ENCODE data around the gene CYSLTR1.
"Not testable (repeated sequence)": the region's sequence is repeated elsewhere in the genome, so short reads cannot be mapped to it uniquely, and the experiment has no call there.

The CYSLTR1 gene

GRCh38 chrX:78322863-78323262 is 4.5 kb downstream of the CYSLTR1 start:
- H3K9me3 ChIP-seq (ENCODE audit: control insufficient read depth, insufficient read depth, low read depth, low read length): peaks cover 7% of the 10 kb centered on the region; the same call in 1 of the 2 replicates
- no peak overlapping the region for H3K27ac ChIP-seq (ENCODE audit: low read depth, low read length)
- no peaks in the 10 kb centered on the region for H3K27me3 ChIP-seq (ENCODE audit: control insufficient read depth, insufficient read depth, low read length)
- peaks cover 8% of the 10 kb centered on the region; the same call in 1 of the 2 replicates for H3K4me1 ChIP-seq (ENCODE audit: control insufficient read depth, insufficient read depth, low read length)
- no peak overlapping the region for H3K4me3 ChIP-seq (ENCODE audit: low read depth, low read length)
- no peaks in the 10 kb centered on the region for H3K36me3 ChIP-seq (ENCODE audit: control insufficient read depth, insufficient read depth, low read length)
- no peak overlapping the region for H3K9ac ChIP-seq (ENCODE audit: low read length)

GRCh38 chrX:78321809-78322208 is 5.6 kb downstream of the CYSLTR1 start:
- no peak overlapping the region for H3K27ac ChIP-seq (ENCODE audit: low read depth, low read length)
- H3K4me1 ChIP-seq (ENCODE audit: control insufficient read depth, insufficient read depth, low read length): no peaks in the 10 kb centered on the region; the same call in 1 of the 2 replicates
- no peaks in the 10 kb centered on the region for H3K27me3 ChIP-seq (ENCODE audit: control insufficient read depth, insufficient read depth, low read length)
- H3K9me3 ChIP-seq (ENCODE audit: control insufficient read depth, insufficient read depth, low read depth, low read length): peaks cover 7% of the 10 kb centered on the region; the same call in 1 of the 2 replicates
- H3K4me3 ChIP-seq (ENCODE audit: low read depth, low read length): no peak overlapping the region
- H3K36me3 ChIP-seq (ENCODE audit: control insufficient read depth, insufficient read depth, low read length): no peaks in the 10 kb centered on the region
- H3K9ac ChIP-seq (ENCODE audit: low read length): no peak overlapping the region

DNA sequence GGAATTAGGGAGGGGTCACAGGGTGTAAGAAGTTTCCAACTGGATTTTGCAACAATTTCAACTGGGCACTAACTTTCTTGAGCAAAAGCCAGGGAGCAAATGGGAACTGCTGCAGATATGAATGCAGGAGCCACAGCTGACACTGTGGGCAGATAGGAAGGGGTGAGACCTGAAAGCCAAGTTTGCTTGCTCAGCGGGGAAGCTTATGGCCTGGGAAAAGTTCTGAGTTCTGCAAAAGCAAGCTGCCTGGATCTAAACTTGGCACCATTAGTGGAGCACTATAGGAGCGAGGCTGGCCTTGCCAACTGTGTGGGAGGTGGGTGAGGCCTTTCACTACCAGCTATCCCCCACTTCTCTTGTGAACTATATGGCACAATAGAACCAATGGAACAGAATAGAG is 11.1 kb downstream of the CYSLTR1 start:
- Histone ChIP-seq H3K36me3 (ENCODE audit: control insufficient read depth, insufficient read depth, low read length) (no peaks in the 10 kb centered on the region), H3K4me1 (ENCODE audit: control insufficient read depth, insufficient read depth, low read length) (no peaks in the 10 kb centered on the region), H3K9ac (ENCODE audit: low read length) (no peak overlapping the region), H3K4me3 (ENCODE audit: low read depth, low read length) (no peak overlapping the region), H3K27ac (ENCODE audit: low read depth, low read length) (no peak overlapping the region), H3K27me3 (ENCODE audit: control insufficient read depth, insufficient read depth, low read length) (no peaks in the 10 kb centered on the region), H3K9me3 (ENCODE audit: control insufficient read depth, insufficient read depth, low read depth, low read length) (peaks cover 3% of the 10 kb centered on the region; the same call in 1 of the 2 replicates)

- no peaks in the 10 kb centered on the region for H3K27me3 ChIP-seq (ENCODE audit: control insufficient read depth, insufficient read depth, low read length)
- H3K9ac ChIP-seq (ENCODE audit: low read length): no peak overlapping the region
- peaks cover 3% of the 10 kb centered on the region; the same call in 1 of the 2 replicates for H3K9me3 ChIP-seq (ENCODE audit: control insufficient read depth, insufficient read depth, low read depth, low read length)
- H3K36me3 ChIP-seq (ENCODE audit: control insufficient read depth, insufficient read depth, low read length): no peaks in the 10 kb centered on the region
- no peaks in the 10 kb centered on the region for H3K4me1 ChIP-seq (ENCODE audit: control insufficient read depth, insufficient read depth, low read length)
- H3K4me3 ChIP-seq (ENCODE audit: low read depth, low read length): no peak overlapping the region
- no peak overlapping the region for H3K27ac ChIP-seq (ENCODE audit: low read depth, low read length)
These were observed 11.7 kb downstream of the CYSLTR1 start for GRCh38 chrX:78315745-78316144.

- no peaks in the 10 kb centered on the region for H3K36me3 ChIP-seq (ENCODE audit: control insufficient read depth, insufficient read depth, low read length)
- no peaks in the 10 kb centered on the region for H3K4me1 ChIP-seq (ENCODE audit: control insufficient read depth, insufficient read depth, low read length)
- no peak overlapping the region for H3K4me3 ChIP-seq (ENCODE audit: low read depth, low read length)
- no peak overlapping the region for H3K27ac ChIP-seq (ENCODE audit: low read depth, low read length)
- H3K9ac ChIP-seq (ENCODE audit: low read length): no peak overlapping the region
- H3K9me3 ChIP-seq (ENCODE audit: control insufficient read depth, insufficient read depth, low read depth, low read length): peaks cover 3% of the 10 kb centered on the region; the same call in 1 of the 2 replicates
- no peaks in the 10 kb centered on the region for H3K27me3 ChIP-seq (ENCODE audit: control insufficient read depth, insufficient read depth, low read length)
These were observed 12.8 kb downstream of the CYSLTR1 start for GRCh38 chrX:78314561-78314960.

- no peak overlapping the region for H3K4me3 ChIP-seq (ENCODE audit: low read depth, low read length)
- H3K9ac ChIP-seq (ENCODE audit: low read length): no peak overlapping the region
- H3K27me3 ChIP-seq (ENCODE audit: control insufficient read depth, insufficient read depth, low read length): no peaks in the 10 kb centered on the region
- H3K36me3 ChIP-seq (ENCODE audit: control insufficient read depth, insufficient read depth, low read length): no peaks in the 10 kb centered on the region
- H3K27ac ChIP-seq (ENCODE audit: low read depth, low read length): no peak overlapping the region
- H3K9me3 ChIP-seq (ENCODE audit: control insufficient read depth, insufficient read depth, low read depth, low read length): peaks cover 3% of the 10 kb centered on the region; the same call in 1 of the 2 replicates
- no peaks in the 10 kb centered on the region for H3K4me1 ChIP-seq (ENCODE audit: control insufficient read depth, insufficient read depth, low read length)
These were observed 13.9 kb downstream of the CYSLTR1 start for GRCh38 chrX:78313526-78313925.

DNA sequence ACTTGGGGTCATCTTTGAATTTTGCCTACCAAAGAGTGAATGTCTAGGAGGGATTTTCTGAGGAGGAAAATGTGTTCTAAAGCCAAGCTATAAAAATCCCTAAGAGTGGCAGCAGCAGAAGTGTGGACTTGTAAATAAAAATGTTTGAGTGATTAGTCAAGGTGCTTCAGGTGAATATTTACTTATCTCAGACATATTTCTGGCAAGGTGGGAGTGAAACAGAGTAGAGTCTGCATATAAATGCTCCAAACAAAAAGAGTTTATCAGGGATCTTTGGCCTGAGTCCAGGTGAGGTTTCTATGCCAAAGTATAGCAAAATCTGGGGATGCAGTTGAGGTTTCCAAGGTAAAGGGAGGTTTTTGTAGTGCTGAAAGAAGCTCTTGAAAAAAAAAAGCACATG is 19.7 kb downstream of the CYSLTR1 start:
- Histone ChIP-seq H3K27ac (ENCODE audit: low read depth, low read length) (no peak overlapping the region), H3K36me3 (ENCODE audit: control insufficient read depth, insufficient read depth, low read length) (no peaks in the 10 kb centered on the region), H3K4me1 (ENCODE audit: control insufficient read depth, insufficient read depth, low read length) (no peaks in the 10 kb centered on the region), H3K4me3 (ENCODE audit: low read depth, low read length) (no peak overlapping the region), H3K9me3 (ENCODE audit: control insufficient read depth, insufficient read depth, low read depth, low read length) (peaks cover 6% of the 10 kb centered on the region; the same call in 1 of the 2 replicates), H3K9ac (ENCODE audit: low read length) (no peak overlapping the region), H3K27me3 (ENCODE audit: control insufficient read depth, insufficient read depth, low read length) (no peaks in the 10 kb centered on the region)

- peaks cover 38% of the 10 kb centered on the region for H3K9me3 ChIP-seq (ENCODE audit: control insufficient read depth, insufficient read depth, low read depth, low read length)
- no peak overlapping the region for H3K27ac ChIP-seq (ENCODE audit: low read depth, low read length)
- H3K36me3 ChIP-seq (ENCODE audit: control insufficient read depth, insufficient read depth, low read length): no peaks in the 10 kb centered on the region
- no peak overlapping the region for H3K9ac ChIP-seq (ENCODE audit: low read length)
- no peak overlapping the region for H3K4me3 ChIP-seq (ENCODE audit: low read depth, low read length)
- H3K4me1 ChIP-seq (ENCODE audit: control insufficient read depth, insufficient read depth, low read length): no peaks in the 10 kb centered on the region
- no peaks in the 10 kb centered on the region for H3K27me3 ChIP-seq (ENCODE audit: control insufficient read depth, insufficient read depth, low read length)
These were observed 24.3 kb downstream of the CYSLTR1 start for GRCh38 chrX:78303086-78303485.

- H3K9me3 ChIP-seq (ENCODE audit: control insufficient read depth, insufficient read depth, low read depth, low read length): peaks cover 41% of the 10 kb centered on the region
- H3K9ac ChIP-seq (ENCODE audit: low read length): not testable (repeated sequence)
These were observed 26.5 kb downstream of the CYSLTR1 start for GRCh38 chrX:78300933-78301332.

DNA sequence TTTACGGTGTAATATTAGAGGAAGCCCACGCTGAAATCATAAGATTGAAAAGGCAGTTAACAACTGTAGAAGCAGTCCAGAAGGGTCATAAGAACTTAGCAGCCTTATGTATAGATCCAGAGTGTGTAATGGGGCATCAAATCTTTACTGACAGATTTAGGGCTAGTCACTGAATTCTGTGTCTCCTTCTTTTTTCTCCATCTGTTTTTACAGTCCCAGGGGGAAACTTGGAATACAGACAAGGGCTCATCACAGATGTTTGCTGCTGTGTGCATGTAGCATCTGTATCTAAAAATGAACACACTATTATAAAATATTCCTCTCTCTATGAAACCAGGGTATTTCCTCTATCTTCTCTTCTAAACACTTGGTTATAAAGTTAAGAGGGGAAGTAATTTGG is 43.9 kb downstream of the CYSLTR1 start:
- Histone ChIP-seq H3K4me3 (ENCODE audit: low read depth, low read length) (no peak overlapping the region), H3K36me3 (ENCODE audit: control insufficient read depth, insufficient read depth, low read length) (no peaks in the 10 kb centered on the region), H3K9me3 (ENCODE audit: control insufficient read depth, insufficient read depth, low read depth, low read length) (peaks cover 9% of the 10 kb centered on the region), H3K9ac (ENCODE audit: low read length) (no peak overlapping the region), H3K27ac (ENCODE audit: low read depth, low read length) (no peak overlapping the region), H3K27me3 (ENCODE audit: control insufficient read depth, insufficient read depth, low read length) (no peaks in the 10 kb centered on the region), H3K4me1 (ENCODE audit: control insufficient read depth, insufficient read depth, low read length) (no peaks in the 10 kb centered on the region)

More at GRCh38 chrX:78300933-78301332, 26.5 kb downstream of the CYSLTR1 start:
- H3K27me3 ChIP-seq (ENCODE audit: control insufficient read depth, insufficient read depth, low read length); H3K27ac ChIP-seq (ENCODE audit: low read depth, low read length); H3K36me3 ChIP-seq (ENCODE audit: control insufficient read depth, insufficient read depth, low read length); H3K4me3 ChIP-seq (ENCODE audit: low read depth, low read length); H3K4me1 ChIP-seq (ENCODE audit: control insufficient read depth, insufficient read depth, low read length): not testable (repeated sequence)

GRCh38 chrX:78237127-78237526 is 90.3 kb downstream of the CYSLTR1 start:
- Histone ChIP-seq H3K9ac (ENCODE audit: low read length) (no peak overlapping the region), H3K27me3 (ENCODE audit: control insufficient read depth, insufficient read depth, low read length) (no peaks in the 10 kb centered on the region), H3K36me3 (ENCODE audit: control insufficient read depth, insufficient read depth, low read length) (no peaks in the 10 kb centered on the region), H3K9me3 (ENCODE audit: control insufficient read depth, insufficient read depth, low read depth, low read length) (peaks cover 16% of the 10 kb centered on the region; the same call in 1 of the 2 replicates), H3K27ac (ENCODE audit: low read depth, low read length) (no peak overlapping the region), H3K4me3 (ENCODE audit: low read depth, low read length) (no peak overlapping the region), H3K4me1 (ENCODE audit: control insufficient read depth, insufficient read depth, low read length) (no peaks in the 10 kb centered on the region)

- H3K9ac ChIP-seq (ENCODE audit: low read length); H3K4me3 ChIP-seq (ENCODE audit: low read depth, low read length); H3K27ac ChIP-seq (ENCODE audit: low read depth, low read length); H3K4me1 ChIP-seq (ENCODE audit: control insufficient read depth, insufficient read depth, low read length); H3K27me3 ChIP-seq (ENCODE audit: control insufficient read depth, insufficient read depth, low read length); H3K9me3 ChIP-seq (ENCODE audit: control insufficient read depth, insufficient read depth, low read depth, low read length); H3K36me3 ChIP-seq (ENCODE audit: control insufficient read depth, insufficient read depth, low read length): not testable (repeated sequence)
These were observed 101.4 kb downstream of the CYSLTR1 start for GRCh38 chrX:78226047-78226446.
